GM19324 (cell line): Measurements from ENCODE around the gene TBC1D17.

Source experiments
- ATAC-seq: cut with Tn5 transposase; IDR thresholded peaks from one replicate; pipeline ENCODE4 v1.9.1; 2021; ENCODE audit warnings: mild to moderate bottlenecking, moderate library complexity; ENCODE audit not compliant: unreplicated experiment, low FRiP score

Gene TBC1D17

GRCh38 chr19:49890349-49891311 lies 13.1 kb downstream of the TBC1D17 start:
- no peak for ATAC-seq

GRCh38 chr19:49891393-49891792 lies 13.9 kb downstream of the TBC1D17 start:
- ATAC-seq, result no peak

GRCh38 chr19:49892716-49893115 lies 15.2 kb downstream of the TBC1D17 start:
- ATAC-seq, result no peak

GRCh38 chr19:49894011-49894664 lies 16.6 kb downstream of the TBC1D17 start:
- no peak for ATAC-seq

GRCh38 chr19:49894879-49895565 lies 17.5 kb downstream of the TBC1D17 start:
- ATAC-seq, result no peak

- ATAC-seq, result no peak
Observed at GRCh38 chr19:49895566-49896297, 18.2 kb downstream of the TBC1D17 start.

- ATAC-seq, result peak; percentile 35
Observed at GRCh38 chr19:49896863-49897621, 19.5 kb downstream of the TBC1D17 start, which contains the start of gene IL4I1. Gene IL4I1 (minus strand): TSS chr19:49896887. CDS start chr19:49896160, 727 bp downstream.

GRCh38 chr19:49904136-49904535 lies 26.6 kb downstream of the TBC1D17 start:
- ATAC-seq, result no peak

- no peak for ATAC-seq
Observed at GRCh38 chr19:49906879-49907564, 29.5 kb downstream of the TBC1D17 start.

GRCh38 chr19:49907745-49908446 lies 30.4 kb downstream of the TBC1D17 start:
- no peak for ATAC-seq

GRCh38 chr19:49908480-49909420 lies 31.2 kb downstream of the TBC1D17 start:
- ATAC-seq, result no peak

GRCh38 chr19:49910179-49910578 lies 32.7 kb downstream of the TBC1D17 start:
- no peak for ATAC-seq

GRCh38 chr19:49911381-49912145 lies 34.1 kb downstream of the TBC1D17 start:
- ATAC-seq, result no peak

GRCh38 chr19:49912965-49913685 lies 35.6 kb downstream of the TBC1D17 start:
- ATAC-seq, result no peak

GRCh38 chr19:49913720-49914119 lies 36.2 kb downstream of the TBC1D17 start:
- ATAC-seq, result no peak

- ATAC-seq, result no peak
Observed at GRCh38 chr19:49915271-49915670, 37.8 kb downstream of the TBC1D17 start.
